ENCODE measurements around the gene IFI35.

The IFI35 gene

GRCh38 chr17:42997984-42998938 lies 8.3 kb upstream of the IFI35 start, which contains the start of gene RPL27 (continued):
- no peak for TF ChIP-seq ZNF23 (tag by site-specific recombination; IDR thresholded peaks at IDR 0.05; ENCODE audit: borderline replicate concordance)
- TF ChIP-seq ZNF423 (tag by site-specific recombination; IDR thresholded peaks at IDR 0.05), result no peak
- TF ChIP-seq ZBTB8A (tag by site-specific recombination; IDR thresholded peaks at IDR 0.05), result peak; percentile 95
- TF ChIP-seq WT1 (tag by site-specific recombination; IDR thresholded peaks at IDR 0.05), result peak; percentile 88
- TF ChIP-seq, protein P1, sequence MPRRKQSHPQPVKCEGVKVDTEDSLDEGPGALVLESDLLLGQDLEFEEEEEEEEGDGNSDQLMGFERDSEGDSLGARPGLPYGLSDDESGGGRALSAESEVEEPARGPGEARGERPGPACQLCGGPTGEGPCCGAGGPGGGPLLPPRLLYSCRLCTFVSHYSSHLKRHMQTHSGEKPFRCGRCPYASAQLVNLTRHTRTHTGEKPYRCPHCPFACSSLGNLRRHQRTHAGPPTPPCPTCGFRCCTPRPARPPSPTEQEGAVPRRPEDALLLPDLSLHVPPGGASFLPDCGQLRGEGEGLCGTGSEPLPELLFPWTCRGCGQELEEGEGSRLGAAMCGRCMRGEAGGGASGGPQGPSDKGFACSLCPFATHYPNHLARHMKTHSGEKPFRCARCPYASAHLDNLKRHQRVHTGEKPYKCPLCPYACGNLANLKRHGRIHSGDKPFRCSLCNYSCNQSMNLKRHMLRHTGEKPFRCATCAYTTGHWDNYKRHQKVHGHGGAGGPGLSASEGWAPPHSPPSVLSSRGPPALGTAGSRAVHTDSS (tag by site-specific recombination; IDR thresholded peaks at IDR 0.05), result no peak
- TF ChIP-seq, protein P2, sequence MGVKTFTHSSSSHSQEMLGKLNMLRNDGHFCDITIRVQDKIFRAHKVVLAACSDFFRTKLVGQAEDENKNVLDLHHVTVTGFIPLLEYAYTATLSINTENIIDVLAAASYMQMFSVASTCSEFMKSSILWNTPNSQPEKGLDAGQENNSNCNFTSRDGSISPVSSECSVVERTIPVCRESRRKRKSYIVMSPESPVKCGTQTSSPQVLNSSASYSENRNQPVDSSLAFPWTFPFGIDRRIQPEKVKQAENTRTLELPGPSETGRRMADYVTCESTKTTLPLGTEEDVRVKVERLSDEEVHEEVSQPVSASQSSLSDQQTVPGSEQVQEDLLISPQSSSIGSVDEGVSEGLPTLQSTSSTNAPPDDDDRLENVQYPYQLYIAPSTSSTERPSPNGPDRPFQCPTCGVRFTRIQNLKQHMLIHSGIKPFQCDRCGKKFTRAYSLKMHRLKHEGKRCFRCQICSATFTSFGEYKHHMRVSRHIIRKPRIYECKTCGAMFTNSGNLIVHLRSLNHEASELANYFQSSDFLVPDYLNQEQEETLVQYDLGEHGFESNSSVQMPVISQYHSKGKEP (tag by site-specific recombination; IDR thresholded peaks at IDR 0.05), result peak; percentile 91
- TF ChIP-seq ZNF621 (tag by site-specific recombination; IDR thresholded peaks at IDR 0.05), result no peak
- peak; percentile 86 for TF ChIP-seq ZNF610 (tag by site-specific recombination; IDR thresholded peaks at IDR 0.05; ENCODE audit: borderline replicate concordance)
- TF ChIP-seq, protein P3, sequence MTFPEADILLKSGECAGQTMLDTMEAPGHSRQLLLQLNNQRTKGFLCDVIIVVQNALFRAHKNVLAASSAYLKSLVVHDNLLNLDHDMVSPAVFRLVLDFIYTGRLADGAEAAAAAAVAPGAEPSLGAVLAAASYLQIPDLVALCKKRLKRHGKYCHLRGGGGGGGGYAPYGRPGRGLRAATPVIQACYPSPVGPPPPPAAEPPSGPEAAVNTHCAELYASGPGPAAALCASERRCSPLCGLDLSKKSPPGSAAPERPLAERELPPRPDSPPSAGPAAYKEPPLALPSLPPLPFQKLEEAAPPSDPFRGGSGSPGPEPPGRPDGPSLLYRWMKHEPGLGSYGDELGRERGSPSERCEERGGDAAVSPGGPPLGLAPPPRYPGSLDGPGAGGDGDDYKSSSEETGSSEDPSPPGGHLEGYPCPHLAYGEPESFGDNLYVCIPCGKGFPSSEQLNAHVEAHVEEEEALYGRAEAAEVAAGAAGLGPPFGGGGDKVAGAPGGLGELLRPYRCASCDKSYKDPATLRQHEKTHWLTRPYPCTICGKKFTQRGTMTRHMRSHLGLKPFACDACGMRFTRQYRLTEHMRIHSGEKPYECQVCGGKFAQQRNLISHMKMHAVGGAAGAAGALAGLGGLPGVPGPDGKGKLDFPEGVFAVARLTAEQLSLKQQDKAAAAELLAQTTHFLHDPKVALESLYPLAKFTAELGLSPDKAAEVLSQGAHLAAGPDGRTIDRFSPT (tag by site-specific recombination; IDR thresholded peaks at IDR 0.05), result peak; percentile 87
- no peak for TF ChIP-seq ZNF785 (tag by site-specific recombination; IDR thresholded peaks at IDR 0.05)
- TF ChIP-seq, protein P4, sequence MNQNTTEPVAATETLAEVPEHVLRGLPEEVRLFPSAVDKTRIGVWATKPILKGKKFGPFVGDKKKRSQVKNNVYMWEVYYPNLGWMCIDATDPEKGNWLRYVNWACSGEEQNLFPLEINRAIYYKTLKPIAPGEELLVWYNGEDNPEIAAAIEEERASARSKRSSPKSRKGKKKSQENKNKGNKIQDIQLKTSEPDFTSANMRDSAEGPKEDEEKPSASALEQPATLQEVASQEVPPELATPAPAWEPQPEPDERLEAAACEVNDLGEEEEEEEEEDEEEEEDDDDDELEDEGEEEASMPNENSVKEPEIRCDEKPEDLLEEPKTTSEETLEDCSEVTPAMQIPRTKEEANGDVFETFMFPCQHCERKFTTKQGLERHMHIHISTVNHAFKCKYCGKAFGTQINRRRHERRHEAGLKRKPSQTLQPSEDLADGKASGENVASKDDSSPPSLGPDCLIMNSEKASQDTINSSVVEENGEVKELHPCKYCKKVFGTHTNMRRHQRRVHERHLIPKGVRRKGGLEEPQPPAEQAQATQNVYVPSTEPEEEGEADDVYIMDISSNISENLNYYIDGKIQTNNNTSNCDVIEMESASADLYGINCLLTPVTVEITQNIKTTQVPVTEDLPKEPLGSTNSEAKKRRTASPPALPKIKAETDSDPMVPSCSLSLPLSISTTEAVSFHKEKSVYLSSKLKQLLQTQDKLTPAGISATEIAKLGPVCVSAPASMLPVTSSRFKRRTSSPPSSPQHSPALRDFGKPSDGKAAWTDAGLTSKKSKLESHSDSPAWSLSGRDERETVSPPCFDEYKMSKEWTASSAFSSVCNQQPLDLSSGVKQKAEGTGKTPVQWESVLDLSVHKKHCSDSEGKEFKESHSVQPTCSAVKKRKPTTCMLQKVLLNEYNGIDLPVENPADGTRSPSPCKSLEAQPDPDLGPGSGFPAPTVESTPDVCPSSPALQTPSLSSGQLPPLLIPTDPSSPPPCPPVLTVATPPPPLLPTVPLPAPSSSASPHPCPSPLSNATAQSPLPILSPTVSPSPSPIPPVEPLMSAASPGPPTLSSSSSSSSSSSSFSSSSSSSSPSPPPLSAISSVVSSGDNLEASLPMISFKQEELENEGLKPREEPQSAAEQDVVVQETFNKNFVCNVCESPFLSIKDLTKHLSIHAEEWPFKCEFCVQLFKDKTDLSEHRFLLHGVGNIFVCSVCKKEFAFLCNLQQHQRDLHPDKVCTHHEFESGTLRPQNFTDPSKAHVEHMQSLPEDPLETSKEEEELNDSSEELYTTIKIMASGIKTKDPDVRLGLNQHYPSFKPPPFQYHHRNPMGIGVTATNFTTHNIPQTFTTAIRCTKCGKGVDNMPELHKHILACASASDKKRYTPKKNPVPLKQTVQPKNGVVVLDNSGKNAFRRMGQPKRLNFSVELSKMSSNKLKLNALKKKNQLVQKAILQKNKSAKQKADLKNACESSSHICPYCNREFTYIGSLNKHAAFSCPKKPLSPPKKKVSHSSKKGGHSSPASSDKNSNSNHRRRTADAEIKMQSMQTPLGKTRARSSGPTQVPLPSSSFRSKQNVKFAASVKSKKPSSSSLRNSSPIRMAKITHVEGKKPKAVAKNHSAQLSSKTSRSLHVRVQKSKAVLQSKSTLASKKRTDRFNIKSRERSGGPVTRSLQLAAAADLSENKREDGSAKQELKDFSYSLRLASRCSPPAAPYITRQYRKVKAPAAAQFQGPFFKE (tag by site-specific recombination; IDR thresholded peaks at IDR 0.05; ENCODE audit: borderline replicate concordance), result no peak
- TF ChIP-seq BCL6B (tag by site-specific recombination; IDR thresholded peaks at IDR 0.05), result no peak
- no peak for TF ChIP-seq ZNF292 (tag by site-specific recombination; IDR thresholded peaks at IDR 0.05; ENCODE audit: borderline replicate concordance, low read depth)
- TF ChIP-seq ZNF791 (tag by site-specific recombination; IDR thresholded peaks at IDR 0.05), result no peak
- TF ChIP-seq, protein P5, sequence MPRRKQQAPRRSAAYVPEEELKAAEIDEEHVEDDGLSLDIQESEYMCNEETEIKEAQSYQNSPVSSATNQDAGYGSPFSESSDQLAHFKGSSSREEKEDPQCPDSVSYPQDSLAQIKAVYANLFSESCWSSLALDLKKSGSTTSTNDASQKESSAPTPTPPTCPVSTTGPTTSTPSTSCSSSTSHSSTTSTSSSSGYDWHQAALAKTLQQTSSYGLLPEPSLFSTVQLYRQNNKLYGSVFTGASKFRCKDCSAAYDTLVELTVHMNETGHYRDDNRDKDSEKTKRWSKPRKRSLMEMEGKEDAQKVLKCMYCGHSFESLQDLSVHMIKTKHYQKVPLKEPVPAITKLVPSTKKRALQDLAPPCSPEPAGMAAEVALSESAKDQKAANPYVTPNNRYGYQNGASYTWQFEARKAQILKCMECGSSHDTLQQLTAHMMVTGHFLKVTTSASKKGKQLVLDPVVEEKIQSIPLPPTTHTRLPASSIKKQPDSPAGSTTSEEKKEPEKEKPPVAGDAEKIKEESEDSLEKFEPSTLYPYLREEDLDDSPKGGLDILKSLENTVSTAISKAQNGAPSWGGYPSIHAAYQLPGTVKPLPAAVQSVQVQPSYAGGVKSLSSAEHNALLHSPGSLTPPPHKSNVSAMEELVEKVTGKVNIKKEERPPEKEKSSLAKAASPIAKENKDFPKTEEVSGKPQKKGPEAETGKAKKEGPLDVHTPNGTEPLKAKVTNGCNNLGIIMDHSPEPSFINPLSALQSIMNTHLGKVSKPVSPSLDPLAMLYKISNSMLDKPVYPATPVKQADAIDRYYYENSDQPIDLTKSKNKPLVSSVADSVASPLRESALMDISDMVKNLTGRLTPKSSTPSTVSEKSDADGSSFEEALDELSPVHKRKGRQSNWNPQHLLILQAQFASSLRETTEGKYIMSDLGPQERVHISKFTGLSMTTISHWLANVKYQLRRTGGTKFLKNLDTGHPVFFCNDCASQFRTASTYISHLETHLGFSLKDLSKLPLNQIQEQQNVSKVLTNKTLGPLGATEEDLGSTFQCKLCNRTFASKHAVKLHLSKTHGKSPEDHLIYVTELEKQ (tag by site-specific recombination; IDR thresholded peaks at IDR 0.05; ENCODE audit: borderline replicate concordance), result peak; percentile 87
- TF ChIP-seq, protein P6, sequence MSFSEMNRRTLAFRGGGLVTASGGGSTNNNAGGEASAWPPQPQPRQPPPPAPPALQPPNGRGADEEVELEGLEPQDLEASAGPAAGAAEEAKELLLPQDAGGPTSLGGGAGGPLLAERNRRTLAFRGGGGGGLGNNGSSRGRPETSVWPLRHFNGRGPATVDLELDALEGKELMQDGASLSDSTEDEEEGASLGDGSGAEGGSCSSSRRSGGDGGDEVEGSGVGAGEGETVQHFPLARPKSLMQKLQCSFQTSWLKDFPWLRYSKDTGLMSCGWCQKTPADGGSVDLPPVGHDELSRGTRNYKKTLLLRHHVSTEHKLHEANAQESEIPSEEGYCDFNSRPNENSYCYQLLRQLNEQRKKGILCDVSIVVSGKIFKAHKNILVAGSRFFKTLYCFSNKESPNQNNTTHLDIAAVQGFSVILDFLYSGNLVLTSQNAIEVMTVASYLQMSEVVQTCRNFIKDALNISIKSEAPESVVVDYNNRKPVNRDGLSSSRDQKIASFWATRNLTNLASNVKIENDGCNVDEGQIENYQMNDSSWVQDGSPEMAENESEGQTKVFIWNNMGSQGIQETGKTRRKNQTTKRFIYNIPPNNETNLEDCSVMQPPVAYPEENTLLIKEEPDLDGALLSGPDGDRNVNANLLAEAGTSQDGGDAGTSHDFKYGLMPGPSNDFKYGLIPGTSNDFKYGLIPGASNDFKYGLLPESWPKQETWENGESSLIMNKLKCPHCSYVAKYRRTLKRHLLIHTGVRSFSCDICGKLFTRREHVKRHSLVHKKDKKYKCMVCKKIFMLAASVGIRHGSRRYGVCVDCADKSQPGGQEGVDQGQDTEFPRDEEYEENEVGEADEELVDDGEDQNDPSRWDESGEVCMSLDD (tag by site-specific recombination; IDR thresholded peaks at IDR 0.05), result no peak
- TF ChIP-seq ZBTB7A (tag by site-specific recombination; IDR thresholded peaks at IDR 0.05; ENCODE audit: low read depth), result no peak
- TF ChIP-seq KLF8 (tag by site-specific recombination; IDR thresholded peaks at IDR 0.05), result peak; percentile 100

Measured in HEK293 (cell line).